ENCODE data around the gene USH1G.

The USH1G gene

DNA sequence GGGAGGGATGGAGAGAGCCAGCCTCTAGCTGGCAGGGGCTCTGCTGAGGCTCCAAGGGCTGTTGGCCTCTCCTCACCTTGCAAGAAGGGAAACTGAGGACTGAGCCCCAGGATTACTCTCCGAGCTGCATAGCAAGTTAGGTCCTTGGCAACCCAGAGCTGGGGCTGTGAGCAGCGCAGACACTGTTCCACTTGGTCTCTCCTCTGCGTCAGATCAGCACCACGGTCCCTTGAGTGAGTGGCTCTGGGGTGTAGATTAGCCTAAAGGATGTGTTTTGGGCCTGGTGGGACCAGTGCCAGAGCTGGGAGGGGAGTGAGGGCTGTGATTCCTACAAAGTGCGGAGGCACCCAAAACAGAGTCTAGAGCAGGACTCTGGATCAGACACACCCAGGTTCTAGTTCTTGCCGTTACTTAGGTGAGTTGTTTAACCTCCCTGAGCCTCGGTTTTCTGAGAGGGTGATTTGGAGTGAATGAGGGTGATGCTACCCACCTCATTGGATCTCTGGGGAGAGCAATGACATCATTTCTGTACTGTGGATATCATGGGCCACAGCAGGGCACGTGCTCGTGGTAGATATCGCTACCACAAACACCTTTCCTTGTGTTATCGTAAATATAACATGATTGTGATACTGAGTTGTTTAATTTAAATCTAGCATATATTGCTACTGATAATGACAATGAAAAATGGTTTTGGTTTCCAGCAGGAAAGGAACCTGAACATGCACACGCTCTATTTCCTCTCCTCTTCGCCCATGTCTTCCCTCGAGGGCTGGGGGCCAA lies 21.5 kb downstream of the USH1G start:
- no peak for DNase-seq

DNA sequence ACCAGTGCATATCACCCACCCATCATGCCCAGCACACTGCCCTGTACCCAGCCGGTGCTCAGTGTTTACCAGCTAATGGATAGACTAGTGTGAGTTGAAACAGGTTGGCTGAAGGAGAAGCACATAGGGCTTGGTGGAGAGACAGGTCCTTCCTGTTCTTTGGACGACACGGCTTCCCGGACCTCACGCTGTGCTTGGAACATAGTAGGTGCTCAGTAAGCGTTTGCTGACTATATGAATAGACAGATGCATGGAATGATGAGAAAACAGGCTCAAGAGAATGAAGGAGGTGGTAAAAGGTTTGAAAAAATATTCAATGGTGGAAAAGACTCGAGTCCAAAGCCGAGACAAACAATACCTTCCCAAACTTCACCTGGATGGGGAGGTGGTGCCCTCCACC lies 22.8 kb downstream of the USH1G start:
- DNase-seq: no peak

DNA sequence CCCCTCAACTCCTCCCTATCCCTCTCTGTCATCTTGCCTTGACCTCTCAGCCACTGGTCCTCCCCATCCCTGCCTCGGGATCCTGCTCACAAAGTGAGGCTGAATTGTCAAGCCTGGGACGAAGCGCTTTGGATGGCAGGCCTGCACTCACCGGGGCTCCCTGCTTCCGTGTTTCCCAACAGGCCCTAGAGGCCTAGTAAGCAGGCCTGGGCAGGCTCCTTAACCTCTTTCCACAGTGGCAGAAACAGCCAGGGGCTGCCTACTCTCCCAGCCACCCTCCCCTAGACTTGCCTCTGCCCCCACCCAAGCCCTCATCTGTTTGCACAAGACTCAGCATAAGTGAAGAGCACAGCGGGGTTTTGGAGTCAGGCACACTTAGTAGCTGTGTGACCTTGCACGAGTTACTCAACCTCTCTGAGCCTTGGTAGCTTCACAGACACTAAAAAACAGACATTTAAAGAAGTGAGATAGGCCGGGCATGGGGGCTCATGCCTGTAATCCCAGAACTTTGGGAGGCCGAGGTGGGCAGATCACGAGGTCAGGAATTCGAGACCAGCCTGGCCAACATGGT lies 24.6 kb downstream of the USH1G start:
- no peak for DNase-seq

DNA sequence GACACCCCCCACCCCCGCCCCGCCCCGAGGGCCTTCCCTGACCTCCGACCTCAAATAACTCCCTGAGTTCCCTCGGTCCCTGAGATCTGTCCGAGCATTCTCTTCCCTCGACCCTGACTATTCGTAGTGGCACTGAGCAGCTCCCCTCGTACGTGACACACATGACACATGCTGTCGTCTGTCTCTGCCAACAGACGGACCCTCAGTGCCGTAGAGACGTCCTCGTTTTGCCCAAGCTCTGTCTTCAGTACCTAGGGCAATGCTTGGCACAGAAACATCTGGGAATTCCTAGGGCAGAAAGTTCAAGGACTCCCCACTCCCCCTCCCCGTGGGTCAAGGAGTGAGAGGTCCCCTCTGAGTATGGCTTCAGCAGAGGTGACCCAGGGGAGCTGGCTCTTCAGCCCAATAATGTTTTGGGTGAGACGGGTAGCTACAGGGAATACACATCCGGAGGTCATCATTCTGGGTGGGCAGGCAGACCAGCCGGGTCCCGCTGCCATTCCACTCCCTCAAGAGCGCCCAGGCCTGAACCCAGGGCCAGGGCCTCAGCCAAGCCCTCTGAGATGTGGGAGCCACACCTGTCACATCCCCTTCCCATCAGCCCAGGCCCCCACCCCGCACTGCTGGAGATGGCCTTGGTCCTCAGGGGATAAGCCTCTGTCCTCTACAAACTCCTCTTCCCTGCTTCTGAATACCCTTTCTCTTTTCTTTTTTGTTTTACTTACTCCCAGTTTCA lies 29.0 kb downstream of the USH1G start:
- DNase-seq: no peak

DNA sequence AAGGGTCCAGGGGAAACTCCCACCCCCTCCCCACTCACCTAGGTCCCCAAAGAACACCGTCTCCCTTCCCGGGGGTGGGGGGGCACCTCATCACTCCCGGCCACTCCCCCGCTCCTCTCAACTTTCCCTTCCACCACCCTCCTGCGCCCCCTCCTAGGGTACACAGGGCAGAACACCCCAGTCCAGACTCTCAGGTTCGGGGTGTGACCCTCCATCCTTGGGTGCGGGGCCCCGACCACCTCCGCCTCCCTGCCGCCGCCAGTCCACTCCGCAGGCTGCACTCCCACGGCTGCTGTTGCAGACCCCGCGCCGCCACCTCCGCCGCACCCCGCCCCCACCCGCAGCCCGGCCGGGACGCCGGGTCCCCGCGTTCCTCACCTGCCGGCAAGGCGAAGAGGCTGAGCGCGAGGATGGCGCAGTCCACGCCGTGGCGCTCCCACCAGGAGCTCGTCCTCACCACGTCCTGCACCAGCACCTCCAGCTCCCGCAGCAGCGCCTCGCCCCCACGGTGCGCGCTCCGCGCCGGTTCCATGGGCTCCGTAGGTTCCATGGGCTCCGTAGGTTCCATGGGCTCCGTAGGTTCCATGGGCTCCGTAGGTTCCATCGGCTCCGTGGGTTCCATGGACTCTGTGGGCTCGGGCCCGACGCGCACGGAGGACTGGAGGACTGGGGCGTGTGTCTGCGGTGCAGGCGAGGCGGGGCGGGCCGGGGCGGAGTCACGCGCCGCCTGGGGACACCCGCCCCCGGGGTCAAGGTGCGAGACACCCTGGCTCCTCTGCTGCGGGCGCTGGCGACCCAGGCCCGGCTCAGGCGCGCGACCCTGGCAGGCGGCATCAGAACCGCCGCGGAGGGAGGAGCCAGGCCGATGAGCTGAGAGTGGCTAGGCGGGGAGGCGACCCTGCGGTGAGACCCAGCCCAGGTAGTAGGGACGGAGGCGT lies 29.8 kb downstream of the USH1G start, which contains the start of gene FADS6:
Gene FADS6, minus strand, starts transcription at position 660 of the 938 bp plus-strand sequence. Its CDS starts 38 bp downstream, at position 622.
- DNase-seq: no peak

DNA sequence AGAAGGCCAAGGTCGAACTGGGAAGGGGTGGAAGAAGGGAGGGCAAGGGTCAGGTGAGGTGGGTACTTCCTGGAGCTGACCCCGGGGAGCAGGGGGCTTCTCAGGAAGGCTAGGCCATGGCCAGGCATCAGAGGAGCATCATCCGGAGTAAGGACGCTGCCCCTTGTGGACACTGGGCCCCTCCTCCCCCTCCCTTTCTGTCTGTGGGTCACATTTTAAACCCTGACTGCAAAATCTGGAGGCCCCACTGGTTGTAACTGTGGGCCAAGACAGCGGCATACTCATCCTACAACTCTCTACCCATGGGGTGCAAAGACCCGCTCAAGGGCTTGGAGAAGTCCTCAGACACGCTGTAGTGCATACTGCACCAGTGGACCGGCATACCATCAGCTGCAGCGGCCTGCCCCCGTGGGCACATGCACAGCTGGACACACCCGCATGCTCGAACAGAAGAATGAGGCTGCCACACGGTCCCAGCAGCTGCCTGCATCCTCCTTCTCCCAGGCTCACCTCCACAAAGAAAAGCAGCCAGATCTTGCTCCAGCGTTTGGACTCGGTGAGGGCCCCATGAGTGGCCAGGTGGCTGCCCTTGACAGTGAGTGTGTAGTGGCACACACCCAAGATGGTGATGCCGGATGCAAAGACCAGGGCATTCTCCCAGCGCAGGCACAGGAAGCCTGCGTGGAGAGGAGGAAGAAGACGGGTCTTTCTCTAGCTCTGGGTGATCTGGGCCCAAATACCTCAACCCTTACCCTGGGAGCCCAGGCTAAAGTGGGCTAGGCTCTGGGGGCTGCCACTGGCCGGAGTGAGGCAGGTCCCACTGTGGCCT lies 30.8 kb downstream of the USH1G start:
- DNase-seq: no peak

DNA sequence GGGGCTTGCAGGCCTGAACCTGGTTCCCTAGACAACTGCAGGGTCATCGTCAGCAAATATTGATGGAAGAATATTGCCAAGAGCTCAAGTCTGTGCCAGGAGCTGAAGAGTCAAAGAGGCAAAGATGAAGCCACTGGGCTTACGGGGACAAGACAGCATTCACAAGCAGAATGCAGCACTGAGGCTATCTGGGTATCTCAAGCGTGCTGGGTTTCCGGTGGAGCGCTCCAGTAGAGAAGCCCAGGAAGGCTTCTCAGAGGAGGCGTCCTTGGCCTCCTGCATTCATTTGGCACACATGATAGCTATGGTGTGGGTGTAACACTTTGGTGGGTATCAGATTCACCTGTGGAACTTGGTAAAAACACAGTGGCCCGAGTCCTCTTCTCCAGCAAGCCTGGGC lies 32.5 kb downstream of the USH1G start:
- no peak for DNase-seq

DNA sequence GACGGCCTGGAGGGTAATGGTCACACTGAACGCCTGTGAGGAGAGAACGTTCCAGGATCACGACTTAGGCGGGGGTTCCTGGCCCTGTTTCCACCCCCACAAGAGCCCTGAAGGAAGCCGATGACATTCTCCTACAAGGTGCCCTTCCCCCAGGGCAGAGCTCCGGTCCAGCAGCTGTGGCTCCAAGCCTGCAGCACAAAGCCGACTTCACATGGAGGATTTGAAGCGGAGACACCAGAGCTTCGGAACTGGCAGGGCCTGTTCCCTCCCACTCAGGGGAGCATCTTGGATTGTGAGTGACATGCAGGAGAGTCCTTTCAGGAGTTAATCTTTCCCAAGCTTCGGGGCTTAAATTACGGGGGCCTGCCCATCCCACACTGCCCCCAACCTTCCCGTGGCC lies 34.6 kb downstream of the USH1G start:
- DNase-seq: no peak

DNA sequence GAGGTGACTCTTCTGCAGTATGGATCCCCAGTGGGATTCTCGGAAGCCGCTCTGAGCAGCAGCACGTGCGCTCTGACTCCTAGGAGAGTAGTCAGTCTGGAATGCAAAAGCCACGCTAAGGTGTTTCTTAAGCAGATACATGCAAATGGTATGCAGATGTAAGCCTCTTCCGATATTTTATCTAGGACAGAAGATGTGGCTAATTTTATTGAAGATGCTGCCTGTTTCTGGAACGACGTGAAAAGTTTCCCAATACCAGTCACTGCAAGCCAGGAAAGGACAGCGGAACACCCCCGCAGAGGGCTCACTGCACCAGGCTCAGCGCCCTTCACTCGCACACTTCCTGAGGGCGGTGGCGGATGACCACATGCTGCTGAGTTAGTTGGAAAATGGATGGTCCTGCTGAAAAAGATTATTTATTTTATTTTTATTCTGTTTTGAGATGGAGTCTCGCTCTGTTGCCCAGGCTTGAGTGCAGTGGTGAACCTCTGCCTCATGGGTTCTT lies 39.8 kb downstream of the USH1G start:
- DNase-seq: no peak

DNA sequence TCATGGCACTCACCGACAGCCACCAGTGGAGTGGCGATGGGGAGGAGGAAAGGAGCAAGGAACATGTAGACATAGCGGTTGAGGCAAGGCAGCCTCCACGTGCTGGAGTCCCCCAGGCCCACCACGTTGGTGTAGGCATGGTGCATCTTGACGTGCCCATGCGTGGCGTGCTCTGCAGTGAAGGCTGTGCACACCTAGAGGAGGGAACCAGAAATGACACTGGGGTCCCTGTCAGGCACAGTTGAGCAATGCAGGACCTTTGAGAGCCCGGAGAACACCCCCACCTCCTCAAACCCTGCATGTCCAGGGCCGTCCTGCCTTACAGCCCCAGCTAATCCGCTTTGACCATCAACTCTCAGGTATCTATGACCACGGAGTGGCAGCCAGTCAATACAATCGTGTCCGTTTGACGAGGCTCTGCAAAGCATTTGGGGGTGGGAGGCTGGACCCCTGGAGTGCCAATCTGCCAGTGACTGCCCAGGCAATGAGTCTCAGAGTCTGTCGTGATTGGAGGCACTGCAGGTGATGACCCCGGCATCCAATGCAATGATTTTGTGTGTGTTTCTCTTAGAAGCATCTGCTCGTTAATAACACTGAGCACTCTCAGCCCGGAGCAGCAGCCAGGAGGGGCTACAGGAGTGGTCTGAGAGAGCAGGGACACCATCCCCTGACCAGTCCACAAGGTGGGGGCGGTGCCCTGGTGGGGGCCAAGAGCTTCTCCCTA lies 40.4 kb downstream of the USH1G start:
- no peak for DNase-seq

DNA sequence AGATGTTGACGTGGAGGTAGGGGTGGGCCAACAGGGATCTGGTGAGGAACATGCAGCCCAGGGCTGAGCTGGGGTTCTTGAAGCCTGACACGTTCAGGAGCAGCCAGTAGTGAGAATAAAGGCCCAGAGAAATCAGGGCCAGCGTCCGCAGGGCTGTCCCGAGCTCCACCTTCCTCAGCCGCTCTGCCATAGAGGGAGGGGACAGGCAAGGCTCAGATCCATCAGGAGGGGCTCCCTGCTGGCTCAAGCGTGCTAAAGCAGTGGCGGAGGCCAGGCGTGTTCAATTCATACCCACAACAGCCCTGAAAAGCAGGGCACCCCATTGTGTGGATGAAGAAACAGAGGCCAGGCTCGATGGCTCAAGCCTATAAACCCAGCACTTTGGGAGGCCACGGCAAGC lies 42.0 kb downstream of the USH1G start:
- DNase-seq: no peak

DNA sequence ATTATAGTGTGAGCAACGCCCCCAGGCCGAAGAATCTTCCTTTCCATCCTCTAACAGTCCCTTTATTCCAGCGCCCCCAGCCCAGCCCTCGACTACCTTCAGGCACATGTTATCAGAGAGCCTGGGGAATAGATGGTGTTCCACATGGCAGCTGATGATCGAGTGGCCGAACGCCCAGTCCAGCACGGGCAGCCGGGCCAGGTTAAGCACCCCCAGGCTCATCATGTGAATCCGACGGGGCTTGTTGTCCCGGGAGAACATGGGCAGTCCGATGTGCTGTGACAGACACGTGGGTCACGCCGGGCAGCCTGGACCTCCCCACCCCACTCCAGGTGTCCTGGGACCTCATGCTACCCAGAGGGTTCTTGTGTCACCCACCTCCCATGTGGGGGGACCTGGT lies 43.7 kb downstream of the USH1G start:
- DNase-seq: no peak

DNA sequence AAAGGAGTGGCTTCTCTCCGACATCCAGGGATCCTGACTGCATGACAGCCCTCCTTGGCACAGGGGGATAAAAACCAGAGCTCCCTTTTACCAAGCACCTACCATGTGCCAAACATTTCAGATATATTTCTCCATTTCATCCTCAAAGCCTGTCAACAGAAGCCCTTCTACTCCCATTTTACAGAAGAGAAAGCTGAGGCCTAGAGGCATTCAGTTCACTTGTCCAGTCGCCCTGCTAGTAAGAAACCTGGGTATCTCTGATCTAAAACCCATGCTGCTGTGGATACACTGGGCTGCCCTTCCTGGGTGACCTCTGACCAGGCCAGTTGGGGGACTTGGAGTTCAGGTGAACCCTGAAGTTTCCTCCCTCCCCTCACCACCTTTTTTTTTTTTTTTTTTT lies 44.4 kb downstream of the USH1G start:
- no peak for DNase-seq

DNA sequence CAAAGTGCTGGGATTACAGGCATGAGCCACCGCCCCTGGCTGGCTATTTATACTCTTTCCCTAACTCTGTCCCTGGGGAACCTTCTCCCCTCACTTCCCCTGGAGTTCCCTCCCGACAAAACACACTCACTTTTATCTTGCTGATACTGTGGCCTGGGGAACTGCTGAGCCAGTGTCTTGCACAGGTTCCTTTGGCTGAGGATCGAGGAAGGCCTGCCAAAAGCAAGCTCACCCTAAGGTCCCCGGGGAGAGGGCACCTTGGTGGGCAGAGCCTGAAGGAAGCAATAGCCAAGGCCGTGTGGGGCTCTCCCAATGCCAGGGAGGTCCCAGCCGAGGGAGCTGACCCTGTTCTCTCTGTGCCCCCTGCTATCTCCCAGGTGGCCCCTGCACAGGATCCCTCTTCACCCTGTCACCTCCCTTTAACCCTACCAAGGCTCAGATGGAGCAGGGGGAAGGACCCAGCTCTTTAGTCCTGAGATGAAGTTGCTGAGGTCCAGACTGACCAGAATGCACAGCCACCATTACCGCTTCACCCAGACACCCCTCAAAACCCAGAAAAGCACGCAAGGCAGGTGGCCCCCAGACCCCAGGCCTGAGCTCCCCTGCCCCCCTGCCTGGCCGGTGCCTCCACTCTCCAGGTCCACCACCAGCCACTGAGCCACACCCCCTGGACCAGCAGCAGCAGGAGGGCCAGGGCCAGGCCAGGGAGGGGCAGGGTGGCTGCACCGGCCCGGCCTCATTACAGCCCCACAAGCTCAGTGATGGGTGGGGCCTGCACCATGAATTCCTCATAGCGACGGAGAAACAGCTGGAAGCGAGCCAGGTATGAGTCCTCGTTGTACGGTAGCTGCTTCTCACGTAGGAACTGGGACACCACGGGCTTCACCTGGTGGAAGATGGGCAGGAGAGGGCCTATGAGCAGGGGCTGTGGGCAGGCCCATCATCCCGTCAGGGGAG lies 45.2 kb downstream of the USH1G start:
- no peak for DNase-seq

DNA sequence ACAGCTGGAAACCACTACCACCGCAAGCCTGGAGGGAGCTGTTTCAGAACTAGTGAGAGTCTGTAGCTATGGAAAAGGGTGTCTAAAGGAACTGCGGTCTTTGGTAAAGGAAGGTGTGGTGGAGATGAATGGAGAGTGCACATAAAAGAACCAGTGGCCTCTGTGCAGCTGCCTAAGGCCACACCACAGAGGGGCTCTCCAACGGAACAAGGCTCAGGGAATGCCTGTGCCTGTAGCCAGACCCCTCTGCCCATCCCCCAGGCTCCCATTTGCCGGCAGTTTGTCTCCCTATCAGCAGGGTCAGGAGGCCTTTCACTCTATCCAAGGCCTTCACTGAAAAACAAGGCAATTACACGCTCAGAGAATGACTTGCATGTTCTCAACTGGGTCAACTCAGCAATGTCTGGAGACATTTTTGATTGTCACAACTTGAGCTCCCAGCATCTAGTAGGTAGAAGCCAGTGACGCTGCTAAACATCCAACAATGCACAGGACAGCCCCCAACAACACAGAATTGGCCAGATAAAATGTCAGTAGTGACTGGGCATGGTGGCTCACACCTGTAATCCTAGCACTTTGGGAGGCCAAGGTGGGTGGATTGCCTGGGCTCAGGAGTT lies 47.0 kb downstream of the USH1G start:
- no peak for DNase-seq

DNA sequence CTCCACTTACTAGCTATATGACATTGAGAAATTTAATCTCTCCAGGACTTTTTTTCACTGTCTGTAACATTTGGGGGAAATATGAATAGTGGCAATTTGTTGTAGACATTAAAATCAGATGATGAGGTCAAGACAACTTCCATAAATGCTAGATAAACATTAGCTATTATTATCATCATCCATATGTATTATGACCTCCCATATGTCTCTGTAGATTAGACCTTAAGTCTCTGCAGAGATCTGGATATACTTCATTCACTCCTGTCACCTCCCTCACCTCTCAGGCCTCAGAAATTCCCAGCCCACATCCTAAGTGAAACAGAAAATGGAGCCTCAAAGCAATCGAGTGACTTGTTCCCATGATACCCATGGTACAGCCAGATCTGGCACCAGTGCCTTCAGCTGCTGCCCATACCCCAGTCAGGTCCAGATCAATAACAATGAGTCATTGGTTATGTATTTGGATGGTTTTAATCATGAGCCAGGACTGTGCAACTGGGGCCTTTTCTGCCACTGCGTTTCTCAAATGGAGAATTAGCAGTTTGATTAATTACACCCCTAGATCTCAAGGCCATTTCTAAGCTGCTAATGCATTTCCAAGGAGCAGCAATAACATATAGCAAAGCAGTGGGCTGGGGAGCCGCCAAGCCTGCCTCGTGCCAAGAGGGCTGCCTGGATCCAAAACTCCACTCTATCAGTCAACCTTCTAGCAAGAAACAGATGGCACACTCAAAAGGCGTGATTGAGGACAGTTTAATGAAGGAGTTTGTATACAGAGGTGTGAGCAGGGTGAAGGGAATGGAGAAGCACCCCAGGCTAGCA lies 47.7 kb downstream of the USH1G start:
- no peak for DNase-seq

DNA sequence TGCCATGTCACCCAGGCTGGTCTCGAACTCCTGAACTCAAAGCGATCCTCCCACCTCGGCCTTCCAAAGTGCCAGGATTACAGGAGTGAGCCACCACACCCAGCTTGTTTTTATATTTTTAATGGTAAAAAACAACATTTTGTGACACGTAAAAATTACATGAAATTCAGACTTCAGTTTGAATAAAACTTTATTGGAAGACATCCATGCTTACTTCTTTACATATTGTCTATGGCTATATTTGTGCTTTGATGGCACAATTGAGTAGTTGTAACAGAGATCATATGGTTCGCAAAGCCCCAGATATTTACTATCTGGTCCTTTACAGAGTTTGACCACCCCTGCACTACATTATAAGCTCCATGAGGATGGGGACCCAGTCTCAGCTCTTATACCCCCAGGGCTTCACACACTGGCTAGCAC lies 48.4 kb downstream of the USH1G start:
- no peak for DNase-seq

DNA sequence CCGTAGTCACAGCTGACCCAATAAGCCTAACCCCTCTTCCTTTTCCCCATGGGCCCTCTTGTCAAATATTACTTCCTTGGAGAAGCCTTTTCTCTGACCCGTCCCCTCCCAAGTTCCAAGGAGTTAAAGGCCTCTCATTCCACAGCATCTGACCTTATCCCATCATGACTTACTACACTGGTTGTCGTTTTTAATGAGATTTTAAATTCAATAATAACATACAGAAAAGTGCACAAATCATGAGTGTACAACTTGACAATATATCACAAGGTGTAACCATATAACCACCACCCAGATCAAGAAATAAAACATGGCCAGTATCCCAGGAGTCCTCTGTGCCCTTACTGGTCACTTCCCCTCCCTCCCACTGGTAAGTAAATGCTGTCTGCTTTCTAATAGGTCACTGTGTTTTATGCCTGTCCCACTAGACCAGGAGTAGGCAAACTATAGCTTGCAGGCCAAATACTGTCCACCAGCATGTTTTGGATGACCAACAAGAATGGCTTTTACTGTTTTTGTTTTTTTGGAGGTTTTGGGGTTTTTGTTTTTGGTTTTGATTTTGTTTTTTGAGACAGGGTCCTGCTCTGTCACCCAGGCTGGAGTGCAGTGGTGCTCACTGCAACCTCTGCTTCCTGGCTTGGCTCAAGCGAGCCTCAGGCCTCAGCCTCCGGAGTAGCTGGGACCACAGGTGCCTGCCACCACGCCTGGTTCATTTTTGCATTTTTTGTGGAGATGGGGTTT lies 49.0 kb downstream of the USH1G start:
- DNase-seq: no peak

Data from NCI-H2081 (cell line).